Kidney tubule cell (primary cell): Measurements from ENCODE around the gene IL17C.

ENCODE experiments used
- DNase-seq: peaks from one replicate; pipeline ENCODE4 v3.0.0-alpha.2; 2018; ENCODE audit warnings: low spot score

IL17C gene

DNA sequence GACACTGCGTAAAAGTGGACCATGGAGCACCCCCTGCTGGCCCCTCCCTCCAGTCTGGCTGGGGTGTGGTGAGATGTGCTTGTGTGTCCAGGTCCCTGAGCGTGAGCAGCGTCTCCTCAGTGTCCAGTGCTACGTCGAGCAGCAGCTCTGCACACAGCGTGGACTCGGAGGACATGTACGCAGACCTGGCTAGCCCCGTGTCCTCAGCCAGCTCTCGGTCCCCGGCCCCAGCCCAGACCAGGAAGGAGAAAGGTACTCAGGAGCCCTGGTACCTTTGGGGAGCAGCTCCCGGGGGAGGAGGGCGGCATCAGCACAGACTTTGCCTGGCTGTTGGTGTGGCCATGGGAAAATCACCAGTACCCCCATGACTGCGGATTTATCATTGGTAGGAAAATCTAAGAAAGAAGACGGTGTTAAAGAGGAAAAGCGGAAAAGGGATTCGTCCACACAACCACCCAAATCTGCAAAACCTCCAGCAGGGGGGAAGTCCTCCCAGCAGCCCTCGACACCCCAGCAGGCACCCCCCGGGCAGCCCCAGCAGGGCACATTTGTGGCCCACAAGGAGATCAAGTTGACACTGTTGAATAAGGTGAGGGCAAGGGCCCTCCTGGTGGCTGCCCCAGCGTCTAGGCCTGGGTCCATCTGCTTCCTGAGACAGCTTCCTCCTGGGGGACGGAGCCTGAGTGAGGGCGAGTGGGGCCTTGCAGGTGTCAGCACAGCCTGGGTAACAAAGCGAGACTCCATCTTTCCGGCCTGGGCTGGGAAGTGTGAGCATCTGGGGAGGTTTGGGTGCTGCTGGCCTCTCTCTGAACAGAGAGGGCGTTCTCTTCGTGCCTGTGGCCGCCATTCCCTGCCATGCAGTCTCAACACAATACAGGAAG, 10.6 kb upstream of the IL17C start:
- no peak for DNase-seq

DNA sequence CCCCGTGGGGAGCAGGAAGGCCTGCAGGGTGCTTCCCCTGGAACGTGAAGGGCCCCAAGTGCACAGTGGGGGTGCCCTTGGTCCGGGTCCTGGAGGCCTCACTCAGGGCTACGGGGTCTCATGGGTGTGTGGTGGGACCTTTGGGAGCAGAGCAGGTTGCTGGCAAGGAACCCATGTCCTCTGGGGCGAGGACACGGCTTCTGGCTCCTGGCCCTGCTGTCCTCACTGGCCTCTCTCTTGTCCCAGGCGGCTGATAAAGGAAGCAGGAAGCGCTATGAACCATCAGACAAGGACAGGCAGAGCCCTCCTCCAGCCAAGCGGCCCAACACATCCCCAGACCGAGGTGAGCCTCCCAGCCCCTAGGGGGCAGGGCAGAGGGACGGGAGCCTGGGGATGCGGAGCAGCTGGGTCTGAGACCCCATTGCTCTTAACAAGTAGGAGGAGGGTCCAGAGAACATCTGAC, 9.8 kb upstream of the IL17C start:
- DNase-seq, result peak; percentile 6

DNA sequence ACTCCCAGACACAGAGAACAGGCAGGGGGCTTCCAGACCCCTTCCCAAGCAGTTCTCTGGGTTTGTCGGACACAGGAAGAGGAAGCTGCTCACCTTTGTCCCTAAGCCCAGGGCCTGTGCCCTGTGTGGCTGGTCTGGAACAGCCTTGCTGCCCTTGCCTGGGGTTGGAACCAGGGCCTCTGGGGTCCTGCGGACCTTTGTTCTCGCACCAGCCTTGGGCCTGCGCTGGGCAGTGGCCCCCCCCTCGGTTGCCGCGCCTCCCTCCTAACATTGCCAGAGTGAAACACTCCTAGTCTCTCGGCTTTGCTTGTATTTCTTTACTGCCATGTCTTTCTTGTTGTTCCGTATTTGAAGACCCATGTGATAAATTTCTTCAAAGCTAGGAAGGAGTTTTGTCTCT, 8.5 kb upstream of the IL17C start:
- DNase-seq, result no peak

GRCh38 chr16:88630433-88630832, 7.9 kb upstream of the IL17C start:
- DNase-seq, result no peak

DNA sequence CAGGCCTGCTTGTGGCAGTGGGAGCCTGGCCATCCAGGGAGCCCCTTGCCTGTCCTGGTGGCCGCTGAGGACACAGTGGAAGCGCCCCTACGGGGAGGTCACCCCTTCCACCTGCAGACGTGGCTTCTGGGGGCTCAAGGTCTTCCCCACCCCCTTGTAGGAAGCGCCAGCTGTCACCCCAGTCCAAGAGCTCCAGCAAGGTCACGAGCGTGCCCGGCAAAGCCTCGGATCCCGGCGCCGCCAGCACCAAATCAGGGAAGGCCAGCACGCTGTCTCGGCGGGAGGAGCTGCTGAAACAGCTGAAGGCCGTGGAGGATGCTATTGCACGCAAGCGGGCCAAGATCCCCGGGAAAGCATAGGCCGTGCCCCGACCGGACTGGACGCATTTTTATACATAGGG, 7.4 kb upstream of the IL17C start:
- DNase-seq, result no peak

DNA sequence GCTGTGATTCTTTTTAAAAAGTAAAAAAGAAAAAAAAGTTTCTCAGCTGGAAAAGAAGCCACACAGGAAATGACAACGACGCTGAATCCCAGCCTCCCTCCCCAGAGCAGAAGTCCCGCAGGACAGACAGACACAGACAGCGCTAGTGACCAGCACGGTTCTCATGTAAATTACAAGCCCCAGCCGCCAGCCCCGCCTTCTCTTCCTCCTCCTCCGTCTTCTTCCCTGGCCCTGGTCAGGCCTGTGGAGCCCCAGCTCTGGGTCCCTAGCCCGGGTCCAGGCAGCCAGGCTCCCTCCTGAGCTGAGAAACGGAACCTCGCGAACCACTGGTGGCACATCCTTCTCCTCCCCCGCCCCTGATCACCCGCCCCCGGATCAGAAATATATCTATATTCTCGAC, 7.0 kb upstream of the IL17C start:
- DNase-seq, result no peak

GRCh38 chr16:88631920-88632586, 6.3 kb upstream of the IL17C start:
- no peak for DNase-seq

GRCh38 chr16:88632587-88632930, 5.8 kb upstream of the IL17C start:
- DNase-seq, result no peak

- peak; percentile 71 for DNase-seq
Measured at GRCh38 chr16:88633684-88634140, 4.7 kb upstream of the IL17C start.

DNA sequence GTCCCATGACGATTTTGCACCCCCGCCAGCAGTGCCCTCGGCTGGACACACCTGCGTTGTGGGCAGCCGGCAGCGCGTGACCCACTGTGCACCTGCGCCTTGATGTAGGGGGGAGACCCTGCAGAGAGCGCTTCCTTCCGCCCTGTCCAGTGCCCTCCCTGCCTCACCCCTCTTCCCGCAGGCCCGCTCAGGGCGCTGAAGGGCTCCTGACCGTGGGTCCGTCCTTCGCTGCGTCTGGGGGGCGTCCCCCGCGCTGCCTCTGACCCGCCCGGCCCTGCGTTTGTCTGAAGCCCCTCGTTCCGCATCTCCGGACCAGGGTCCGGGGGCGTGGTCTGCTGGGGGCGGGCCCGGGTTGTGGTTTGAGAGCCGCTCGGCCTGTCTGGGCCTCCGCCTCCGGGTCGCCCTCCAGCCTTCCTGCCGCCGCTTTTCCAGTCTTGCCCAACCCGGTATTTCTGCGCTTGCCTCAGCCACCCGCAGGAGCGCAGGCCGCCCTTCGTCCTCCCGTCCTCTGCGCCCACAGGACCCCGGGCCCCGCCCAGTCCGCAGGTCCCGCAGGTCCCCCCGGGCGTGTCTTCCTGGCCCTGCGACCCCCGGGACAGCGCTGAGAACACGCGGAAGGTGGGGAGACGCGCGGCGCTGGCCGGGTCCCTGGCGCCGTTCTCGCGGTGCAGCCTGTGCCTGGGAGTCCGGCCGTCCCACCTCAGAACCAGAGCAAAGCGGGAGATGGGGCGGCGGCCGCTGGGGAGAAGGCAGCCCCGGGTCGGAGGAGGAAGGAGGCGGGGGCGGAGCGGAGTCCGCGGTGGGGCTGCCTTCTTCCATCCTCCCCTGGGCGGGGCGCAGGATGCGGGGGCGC, 4.0 kb upstream of the IL17C start:
- peak; percentile 33 for DNase-seq

DNA sequence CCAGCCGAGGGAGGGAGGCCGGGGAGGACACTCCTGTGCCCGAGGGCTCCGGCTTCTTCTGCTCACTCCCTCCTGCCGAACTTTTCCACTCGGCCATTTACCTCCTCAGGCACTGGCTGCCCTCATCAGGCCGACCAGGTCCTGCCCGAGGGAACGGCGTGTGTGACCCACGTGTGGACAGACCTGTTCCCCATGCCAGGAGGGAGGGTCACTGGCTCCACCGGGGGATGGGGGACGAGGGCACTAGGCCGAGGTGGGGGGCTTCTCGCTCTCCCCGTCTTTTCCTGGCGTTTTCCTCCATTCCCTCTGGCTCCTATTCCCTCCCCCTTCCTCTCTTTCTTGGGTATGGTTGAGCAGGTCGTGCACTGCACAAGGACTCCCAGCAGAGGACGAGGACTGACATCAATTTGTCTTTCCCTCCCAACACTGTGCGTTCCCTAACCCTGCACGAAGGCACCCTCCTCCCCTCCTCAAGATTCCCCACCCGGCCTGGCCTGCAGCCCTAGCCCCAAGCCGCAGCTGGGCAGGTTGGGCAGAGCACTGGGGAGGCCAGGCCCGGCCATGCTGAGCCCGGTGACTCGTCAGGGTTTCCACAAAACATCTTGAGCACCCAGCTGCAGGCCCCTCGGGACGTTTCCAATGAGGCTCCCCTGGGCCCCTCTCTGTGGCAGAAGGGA, 3.2 kb upstream of the IL17C start:
- DNase-seq, result no peak

- no peak for DNase-seq
Measured at GRCh38 chr16:88635671-88636319, 2.6 kb upstream of the IL17C start.

GRCh38 chr16:88636488-88637265, 1.7 kb upstream of the IL17C start:
- DNase-seq, result no peak

- DNase-seq, result peak; percentile 43
Measured at GRCh38 chr16:88639231-88640038, 1.1 kb downstream of the IL17C start.

DNA sequence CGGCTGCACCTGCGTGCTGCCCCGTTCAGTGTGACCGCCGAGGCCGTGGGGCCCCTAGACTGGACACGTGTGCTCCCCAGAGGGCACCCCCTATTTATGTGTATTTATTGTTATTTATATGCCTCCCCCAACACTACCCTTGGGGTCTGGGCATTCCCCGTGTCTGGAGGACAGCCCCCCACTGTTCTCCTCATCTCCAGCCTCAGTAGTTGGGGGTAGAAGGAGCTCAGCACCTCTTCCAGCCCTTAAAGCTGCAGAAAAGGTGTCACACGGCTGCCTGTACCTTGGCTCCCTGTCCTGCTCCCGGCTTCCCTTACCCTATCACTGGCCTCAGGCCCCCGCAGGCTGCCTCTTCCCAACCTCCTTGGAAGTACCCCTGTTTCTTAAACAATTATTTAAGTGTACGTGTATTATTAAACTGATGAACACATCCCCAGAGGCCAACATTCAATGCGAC, 1.7 kb downstream of the IL17C start:
- no peak for DNase-seq

- DNase-seq, result no peak
Measured at GRCh38 chr16:88640498-88641247, 2.3 kb downstream of the IL17C start.

DNA sequence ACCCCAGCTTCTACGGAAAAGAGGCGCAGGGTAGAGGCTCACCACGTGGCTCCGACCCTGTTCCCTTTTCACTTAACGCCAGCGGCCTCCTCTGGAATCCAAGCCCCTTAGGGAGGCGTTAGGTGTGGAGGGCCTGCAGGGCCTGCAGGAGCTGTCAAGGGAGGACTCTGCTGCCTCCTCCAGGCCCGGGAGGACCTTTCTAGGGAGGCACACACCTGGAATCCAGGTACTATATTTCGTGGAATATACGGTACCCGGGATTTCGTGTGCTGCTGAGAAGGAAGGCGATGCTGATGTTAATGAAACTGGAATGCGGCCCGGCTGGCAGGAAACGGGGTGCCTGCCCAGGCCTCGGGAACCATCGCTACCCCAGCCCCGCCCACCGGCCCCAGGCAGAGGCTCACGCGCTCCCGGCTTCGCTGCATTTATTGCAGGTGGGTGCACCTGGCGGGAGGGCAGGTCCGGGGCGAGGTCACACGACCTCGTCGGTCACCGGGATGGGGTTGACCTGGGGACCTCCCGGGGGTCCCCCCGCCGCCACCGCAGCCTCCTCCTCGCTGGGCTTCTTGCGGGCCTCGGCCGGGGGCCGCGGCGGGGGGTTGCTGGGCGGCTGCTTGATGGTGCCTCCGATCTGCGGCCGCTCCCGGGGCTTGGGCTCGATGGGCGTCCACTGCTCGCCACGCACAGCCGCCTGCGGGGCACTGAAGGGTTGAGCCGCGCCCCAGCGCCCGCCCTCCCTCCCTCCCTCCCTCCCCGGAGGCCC, 4.7 kb downstream of the IL17C start:
- no peak for DNase-seq

- DNase-seq, result no peak
Measured at GRCh38 chr16:88643644-88643932, 5.2 kb downstream of the IL17C start.
